Lung (tissue), 12 donors: ENCODE data around the gene EZH1. TPM values are rescaled to one million over a fixed set of nuclear protein-coding genes. Genes with fewer than 3 reads are reported as not detected.

Experiments used
- ATAC-seq: fragments of 200-7000 bp; cut with Tn5 transposase; one replicate; pipeline ENCODE4 v1.9.1; 2020; ENCODE audit warnings: moderate number of reproducible peaks; ENCODE audit not compliant: insufficient read depth, low FRiP score
- DNase-seq, 3 donors: peaks; one replicate each; pipeline ENCODE4 v3.0.0-alpha.2; 2013 to 2017
- H3K27ac ChIP-seq, 2 donors: one replicate each; pipeline ENCODE4 v1.5.1; 2013; ENCODE audit warnings: mild to moderate bottlenecking in 2 of 2, moderate library complexity in 2 of 2, control low read depth in 1 of 2, inconsistent platforms in 1 of 2, low read depth in 1 of 2, low read length in 1 of 2
- H3K27me3 ChIP-seq, 3 donors: one replicate each; pipeline ENCODE4 v1.5.1; 2013; ENCODE audit warnings: low read length in 2 of 3; ENCODE audit not compliant: control insufficient read depth in 3 of 3, insufficient read depth in 3 of 3
- H3K36me3 ChIP-seq, 4 donors: one replicate each; pipeline ENCODE4 v1.5.1; 2013; ENCODE audit warnings: low read length in 4 of 4, mild to moderate bottlenecking in 1 of 4, moderate library complexity in 1 of 4; ENCODE audit not compliant: control insufficient read depth in 4 of 4, insufficient read depth in 4 of 4
- H3K4me1 ChIP-seq, 5 donors: one replicate each; pipeline ENCODE4 v1.5.1; 2013; ENCODE audit warnings: low read length in 5 of 5, mild to moderate bottlenecking in 2 of 5, moderate library complexity in 1 of 5; ENCODE audit not compliant: control insufficient read depth in 5 of 5, insufficient read depth in 5 of 5
- H3K4me3 ChIP-seq: one replicate; pipeline ENCODE4 v1.5.1; 2013; ENCODE audit warnings: mild to moderate bottlenecking, control low read depth, moderate library complexity
- H3K9ac ChIP-seq, 2 donors: one replicate each; pipeline ENCODE4 v1.5.1; 2013; ENCODE audit warnings: low read length in 2 of 2, control low read depth in 1 of 2; ENCODE audit not compliant: insufficient read depth in 1 of 2
- H3K9me3 ChIP-seq, 4 donors: one replicate each; pipeline ENCODE4 v1.5.1; 2013; ENCODE audit warnings: low read length in 3 of 4, mild to moderate bottlenecking in 1 of 4, moderate library complexity in 1 of 4; ENCODE audit not compliant: control insufficient read depth in 4 of 4, insufficient read depth in 3 of 4
- WGBS, 2 donors: extraction: QIAGEN DNeasy Blood & Tissue Kit; methylation state at CpG; one replicate each; pipeline ENCODE4 v1.1.7; 2013; 5-methylcytosine and 5-hydroxymethylcytosine counted together
- polyA plus RNA-seq, 2 donors: library from polyadenylated mRNA; stranded (reverse); fragments of 200-250 nt; gene quantifications; one replicate each; pipeline ENCODE4 v1.2.1, GENCODE V29; 2013
- total RNA-seq, 2 donors: library from RNA; depleted of rRNA in 1 of 2; stranded (reverse); fragments of >200 nt in 1 of 2; gene quantifications; one replicate each; pipeline ENCODE4 v1.2.1, GENCODE V29; 2014 to 2021
- TF ChIP-seq, protein P1 (sequence below): IDR thresholded peaks from 2 replicates; pipeline ENCODE4 v1.5.1; 2012; ENCODE audit warnings: mild to moderate bottlenecking; ENCODE audit errors: control extremely low read depth, extremely low read depth
- donor health status: control.
- donor health status: control.
- donor health status: Bipolar disorder and iron deficiency.
- donor health status: healthy.
- donor health status: DM: yes; HTN: yes; CAD: no.

The EZH1 gene
- total and polyA plus RNA-seq, 4 donors: 20.7 to 53.2 (median 27.4) TPM

DNA sequence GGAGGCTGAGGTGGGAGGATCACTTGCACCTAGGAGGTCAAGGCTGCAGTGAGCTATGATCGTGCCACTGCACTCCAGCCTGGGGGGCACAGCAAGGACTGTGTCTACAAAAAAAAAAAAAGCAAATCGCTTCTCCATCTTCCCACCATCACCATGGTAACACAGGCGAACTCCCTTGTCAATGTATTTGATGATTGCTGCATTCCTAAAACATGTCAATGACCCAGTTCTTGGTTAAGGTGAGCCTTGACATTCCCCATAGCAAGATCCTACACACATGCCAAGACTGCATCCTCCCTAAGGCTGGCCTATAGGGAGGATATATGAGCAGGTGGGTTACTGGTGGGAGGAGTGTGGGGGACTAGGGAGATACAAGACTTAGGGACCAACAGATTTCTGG lies 50.3 kb downstream of the EZH1 start:
- peaks cover 0 to 26% (median 6%) of the 10 kb centered on the region in 4 donors for H3K36me3 ChIP-seq
- 93 to 98% methylated on average over 3 of the region's 3 CpGs for WGBS, 2 donors
- DNase-seq (no peak), ATAC-seq (no peak)
- H3K4me1 ChIP-seq: no peaks in the 10 kb centered on the region
- no peak overlapping the region for H3K27ac ChIP-seq
- no peak overlapping the region for H3K9ac ChIP-seq
- no peaks in the 10 kb centered on the region for H3K27me3 ChIP-seq
- TF ChIP-seq, protein P1, sequence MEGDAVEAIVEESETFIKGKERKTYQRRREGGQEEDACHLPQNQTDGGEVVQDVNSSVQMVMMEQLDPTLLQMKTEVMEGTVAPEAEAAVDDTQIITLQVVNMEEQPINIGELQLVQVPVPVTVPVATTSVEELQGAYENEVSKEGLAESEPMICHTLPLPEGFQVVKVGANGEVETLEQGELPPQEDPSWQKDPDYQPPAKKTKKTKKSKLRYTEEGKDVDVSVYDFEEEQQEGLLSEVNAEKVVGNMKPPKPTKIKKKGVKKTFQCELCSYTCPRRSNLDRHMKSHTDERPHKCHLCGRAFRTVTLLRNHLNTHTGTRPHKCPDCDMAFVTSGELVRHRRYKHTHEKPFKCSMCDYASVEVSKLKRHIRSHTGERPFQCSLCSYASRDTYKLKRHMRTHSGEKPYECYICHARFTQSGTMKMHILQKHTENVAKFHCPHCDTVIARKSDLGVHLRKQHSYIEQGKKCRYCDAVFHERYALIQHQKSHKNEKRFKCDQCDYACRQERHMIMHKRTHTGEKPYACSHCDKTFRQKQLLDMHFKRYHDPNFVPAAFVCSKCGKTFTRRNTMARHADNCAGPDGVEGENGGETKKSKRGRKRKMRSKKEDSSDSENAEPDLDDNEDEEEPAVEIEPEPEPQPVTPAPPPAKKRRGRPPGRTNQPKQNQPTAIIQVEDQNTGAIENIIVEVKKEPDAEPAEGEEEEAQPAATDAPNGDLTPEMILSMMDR: no peak
- H3K4me3 ChIP-seq: no peak overlapping the region
- H3K9me3 ChIP-seq: no peaks in the 10 kb centered on the region

DNA sequence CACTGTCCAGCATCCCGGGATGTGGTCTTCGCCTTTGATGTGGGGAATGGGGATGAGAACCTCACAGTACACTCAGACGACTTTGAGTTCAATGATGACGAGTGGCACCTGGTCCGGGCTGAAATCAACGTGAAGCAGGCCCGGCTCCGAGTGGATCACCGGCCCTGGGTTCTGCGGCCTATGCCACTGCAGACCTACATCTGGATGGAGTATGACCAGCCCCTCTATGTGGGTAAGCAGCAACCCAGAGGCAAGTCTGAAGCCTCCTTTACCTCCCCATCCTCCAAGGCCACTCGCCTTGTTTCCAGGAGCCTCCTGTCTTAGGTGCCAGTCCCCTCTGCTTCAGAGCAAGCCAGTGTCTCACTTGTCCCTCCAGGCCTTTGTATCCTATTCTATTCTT lies 52.4 kb downstream of the EZH1 start:
- Histone ChIP-seq H3K4me3 (no peak overlapping the region), H3K9me3 (no peaks in the 10 kb centered on the region), H3K27ac (no peak overlapping the region), H3K27me3 (peaks cover 0 to 4% (median 2%) of the 10 kb centered on the region in 3 donors), H3K9ac (no peak overlapping the region), H3K4me1 (no peaks in the 10 kb centered on the region), H3K36me3 (peaks cover 0 to 19% (median 6%) of the 10 kb centered on the region in 4 donors)
- no peak for DNase-seq
- no peak for ATAC-seq
- 91 to 94% methylated on average over 11 of the region's 11 CpGs for WGBS, 2 donors
- TF ChIP-seq, protein P1: no peak

DNA sequence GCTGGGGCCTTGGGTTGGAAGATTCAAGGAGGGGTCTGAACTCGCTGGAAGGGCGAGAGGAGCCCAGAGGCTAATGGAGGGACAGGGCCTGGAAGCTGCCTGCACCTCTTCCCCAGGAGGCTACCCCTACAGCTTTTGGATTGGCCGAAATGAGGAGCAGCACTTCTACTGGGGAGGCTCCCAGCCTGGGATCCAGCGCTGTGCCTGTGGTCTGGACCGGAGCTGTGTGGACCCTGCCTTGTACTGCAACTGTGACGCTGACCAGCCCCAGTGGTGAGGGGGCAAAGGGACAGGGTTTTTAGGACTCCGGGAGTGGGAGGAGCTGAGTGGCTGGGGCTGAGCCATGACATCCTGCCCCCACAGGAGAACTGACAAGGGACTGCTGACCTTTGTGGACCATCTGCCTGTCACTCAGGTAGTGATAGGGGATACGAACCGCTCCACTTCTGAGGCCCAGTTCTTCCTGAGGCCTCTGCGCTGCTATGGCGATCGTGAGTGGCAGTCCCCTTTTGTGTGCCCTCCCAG lies 53.8 kb downstream of the EZH1 start:
- WGBS, 2 donors: 95 to 96% methylated on average over 12 of the region's 12 CpGs
- no peaks in the 10 kb centered on the region for H3K4me1 ChIP-seq
- H3K27ac ChIP-seq: no peak overlapping the region
- no peak overlapping the region for H3K4me3 ChIP-seq
- TF ChIP-seq, protein P1: no peak
- H3K9me3 ChIP-seq: no peaks in the 10 kb centered on the region
- H3K27me3 ChIP-seq: peaks cover 0 to 15% (median 11%) of the 10 kb centered on the region in 3 donors
- H3K36me3 ChIP-seq: peaks cover 0 to 16% (median 6%) of the 10 kb centered on the region in 4 donors
- DNase-seq (no peak), ATAC-seq (no peak)
- H3K9ac ChIP-seq: no peak overlapping the region

DNA sequence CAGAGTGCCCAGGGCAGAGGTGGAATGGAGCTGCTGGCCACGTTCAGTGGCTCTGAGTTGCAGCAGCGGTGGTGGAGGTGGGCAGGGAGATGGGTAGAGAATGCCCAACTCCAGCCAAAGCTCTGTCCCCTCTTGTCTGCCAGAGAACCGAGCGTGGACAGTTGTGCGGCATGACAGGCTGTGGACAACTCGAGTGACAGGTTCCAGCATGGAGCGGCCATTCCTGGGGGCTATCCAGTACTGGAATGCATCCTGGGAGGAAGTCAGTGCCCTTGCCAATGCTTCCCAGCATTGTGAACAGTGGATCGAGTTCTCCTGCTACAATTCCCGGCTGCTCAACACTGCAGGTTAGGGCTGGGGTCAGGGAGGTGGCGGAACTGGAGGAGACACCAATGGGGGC lies 54.2 kb downstream of the EZH1 start:
- TF ChIP-seq, protein P1: no peak
- peaks cover 0 to 20% (median 16%) of the 10 kb centered on the region in 3 donors for H3K27me3 ChIP-seq
- H3K9me3 ChIP-seq: no peaks in the 10 kb centered on the region
- 83 to 84% methylated on average over 10 of the region's 10 CpGs for WGBS, 2 donors
- H3K4me1 ChIP-seq: no peaks in the 10 kb centered on the region
- DNase-seq (no peak), ATAC-seq (no peak)
- H3K4me3 ChIP-seq: no peak overlapping the region
- H3K27ac ChIP-seq: no peak overlapping the region
- H3K36me3 ChIP-seq: peaks cover 0 to 12% (median 6%) of the 10 kb centered on the region in 4 donors
- H3K9ac ChIP-seq: no peak overlapping the region
